Fibroblast of skin of back (primary cell): ENCODE results near the gene CHST11.

Experiments used
- DNase-seq: peaks from one replicate; pipeline ENCODE4 v3.0.0-alpha.2; 2013

Gene CHST11

GRCh38 chr12:104482113-104482512, 25.4 kb downstream of the CHST11 start:
- DNase-seq = no peak

DNA sequence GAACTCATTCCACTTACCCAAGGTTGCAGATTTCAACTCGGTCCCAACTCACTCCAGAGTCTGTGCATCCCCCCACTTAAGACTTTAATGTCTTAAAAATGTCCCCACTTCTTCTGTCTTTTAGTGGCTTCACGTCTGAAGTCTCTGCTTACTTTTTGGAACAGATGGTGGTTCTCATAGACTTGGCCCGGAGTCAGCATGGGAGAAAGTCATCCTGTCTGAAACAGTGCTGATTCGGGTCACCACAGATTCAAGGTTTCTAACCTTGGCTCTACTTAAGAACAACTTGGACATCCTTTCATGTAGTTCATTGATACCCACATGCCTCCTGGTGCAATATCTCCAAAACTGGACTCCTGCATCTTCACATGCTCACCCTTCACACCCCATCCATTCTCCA, 26.0 kb downstream of the CHST11 start:
- no peak for DNase-seq

- DNase-seq = no peak
Observed at GRCh38 chr12:104484079-104484478, 27.3 kb downstream of the CHST11 start.

- DNase-seq = no peak
Observed at GRCh38 chr12:104485651-104486362, 29.1 kb downstream of the CHST11 start.

- no peak for DNase-seq
Observed at GRCh38 chr12:104486363-104486750, 29.6 kb downstream of the CHST11 start.

DNA sequence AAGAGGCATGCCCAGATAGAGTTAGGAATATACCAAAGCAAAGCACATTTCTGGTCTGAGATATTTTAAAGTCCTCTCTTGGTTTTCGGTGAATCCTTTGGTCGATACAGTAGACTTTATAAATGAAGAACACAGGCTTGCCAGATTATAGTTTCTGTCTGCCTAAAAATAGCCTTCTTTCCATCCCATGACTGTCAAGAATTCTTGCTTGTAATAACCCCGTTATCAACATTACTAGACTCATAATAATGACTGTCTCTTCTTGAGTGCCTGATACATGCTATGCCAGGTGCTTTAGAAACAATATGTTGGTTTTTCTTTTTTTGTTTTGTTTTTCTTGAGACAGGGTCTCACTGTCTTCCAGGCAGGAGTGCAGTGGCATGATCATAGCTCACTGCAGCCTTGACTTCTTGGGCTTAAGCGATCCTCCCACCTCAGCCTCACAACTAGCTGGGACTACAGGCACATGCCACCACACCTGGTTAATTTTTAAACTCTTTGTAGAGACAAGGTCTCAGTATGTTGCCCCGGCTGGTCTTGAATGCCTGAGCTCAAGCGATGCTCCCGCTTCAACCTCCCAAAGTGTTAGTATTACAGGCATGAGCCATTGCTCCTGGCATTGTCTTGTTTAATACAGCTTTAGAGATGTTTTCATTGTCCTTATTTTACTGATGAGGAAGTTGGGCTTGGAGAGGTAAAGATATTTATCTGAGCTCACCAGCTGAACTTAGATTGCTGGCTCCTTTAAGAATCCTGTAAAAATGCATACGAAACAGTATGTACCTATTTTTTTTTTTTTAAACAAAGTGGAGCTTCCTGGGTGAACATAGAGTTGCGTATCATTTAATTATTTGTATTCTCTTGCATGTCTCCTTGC, 30.4 kb downstream of the CHST11 start:
- DNase-seq = no peak

GRCh38 chr12:104488374-104488773, 31.6 kb downstream of the CHST11 start:
- no peak for DNase-seq

GRCh38 chr12:104490186-104490585, 33.4 kb downstream of the CHST11 start:
- no peak for DNase-seq

DNA sequence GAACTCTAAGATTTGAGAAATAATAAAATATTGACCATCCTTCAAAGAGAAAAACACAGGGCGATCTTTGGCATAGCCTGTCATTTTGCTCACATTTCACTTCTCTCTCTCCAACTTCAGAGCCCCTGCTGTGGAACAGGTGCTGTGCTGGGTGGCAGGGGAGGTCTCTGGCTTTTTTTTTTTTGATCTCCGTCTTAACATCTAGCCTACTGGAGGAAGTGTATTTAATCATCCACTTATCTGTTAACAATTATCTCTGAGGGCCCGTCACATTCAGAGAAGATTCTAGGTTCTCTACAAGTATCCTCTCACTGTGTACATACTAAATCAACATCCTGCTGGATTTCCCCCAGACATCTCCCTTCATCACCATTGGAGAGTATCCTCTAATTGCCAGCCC, 34.1 kb downstream of the CHST11 start:
- DNase-seq = no peak

DNA sequence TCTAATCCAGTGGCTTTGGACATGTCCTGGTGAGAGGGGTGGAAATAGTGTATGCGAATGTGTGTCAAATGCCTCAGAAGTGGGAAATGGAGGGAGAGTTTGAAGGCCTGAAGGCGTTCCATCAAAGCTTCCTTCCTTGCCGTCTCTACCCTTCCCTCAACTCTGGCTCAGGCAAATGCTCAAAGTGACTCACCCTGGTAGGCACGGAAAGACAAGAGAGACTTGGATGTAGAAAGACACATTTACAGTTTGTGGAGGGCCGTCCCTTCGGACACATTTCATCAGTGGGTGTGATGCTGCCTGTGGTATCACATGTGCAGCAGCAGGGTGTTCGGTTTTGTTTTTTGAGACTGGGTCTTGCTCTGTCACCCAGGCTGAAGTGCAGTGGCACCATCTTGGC, 36.7 kb downstream of the CHST11 start:
- no peak for DNase-seq

DNA sequence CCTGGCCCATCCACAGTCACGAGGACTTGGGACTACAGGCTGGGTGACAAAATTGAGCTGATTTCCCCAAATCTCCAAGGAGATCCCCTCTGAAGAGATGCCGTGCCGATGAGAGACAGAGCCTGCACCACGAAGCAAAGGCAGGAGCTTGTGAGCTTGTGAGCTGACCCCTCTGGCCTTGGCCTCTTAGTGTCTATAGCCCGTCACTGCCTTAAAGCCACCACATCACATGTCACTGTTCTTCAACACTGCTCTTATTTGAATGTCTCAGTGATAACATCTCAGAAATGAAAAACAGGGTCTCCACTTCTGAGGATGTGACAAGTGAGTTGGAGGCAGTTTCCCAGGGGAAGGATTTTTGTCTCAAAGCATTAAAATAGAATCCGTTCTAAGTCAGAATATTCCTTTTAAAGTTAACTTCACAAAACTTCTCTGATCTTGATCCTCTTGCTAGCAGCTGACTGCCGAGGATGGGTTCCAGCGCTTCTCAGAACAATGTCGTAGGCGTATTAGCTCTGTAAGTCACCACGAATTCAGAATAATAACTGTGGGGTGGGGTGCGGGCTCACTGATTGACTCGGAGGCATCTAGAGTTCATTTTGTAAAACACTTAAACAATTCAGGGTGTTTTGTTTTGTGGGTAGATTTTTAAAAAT, 37.5 kb downstream of the CHST11 start:
- no peak for DNase-seq

DNA sequence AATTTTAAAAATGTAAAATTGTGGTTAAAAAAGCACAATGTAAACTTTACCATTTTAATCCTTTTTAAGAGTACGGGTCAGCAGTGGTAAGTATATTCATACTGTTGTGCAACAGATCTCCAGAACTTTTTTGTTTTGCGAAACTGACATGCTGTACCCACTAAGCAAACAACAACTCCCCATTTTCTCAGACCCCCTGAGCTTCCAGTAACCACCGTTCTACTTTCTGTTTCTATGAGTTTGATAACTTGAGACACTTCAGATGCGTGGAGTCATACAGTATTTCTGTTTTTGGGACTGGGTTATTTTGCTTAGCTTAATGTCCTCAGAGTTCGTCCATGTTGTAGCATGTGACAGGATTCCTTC, 38.0 kb downstream of the CHST11 start:
- no peak for DNase-seq

DNA sequence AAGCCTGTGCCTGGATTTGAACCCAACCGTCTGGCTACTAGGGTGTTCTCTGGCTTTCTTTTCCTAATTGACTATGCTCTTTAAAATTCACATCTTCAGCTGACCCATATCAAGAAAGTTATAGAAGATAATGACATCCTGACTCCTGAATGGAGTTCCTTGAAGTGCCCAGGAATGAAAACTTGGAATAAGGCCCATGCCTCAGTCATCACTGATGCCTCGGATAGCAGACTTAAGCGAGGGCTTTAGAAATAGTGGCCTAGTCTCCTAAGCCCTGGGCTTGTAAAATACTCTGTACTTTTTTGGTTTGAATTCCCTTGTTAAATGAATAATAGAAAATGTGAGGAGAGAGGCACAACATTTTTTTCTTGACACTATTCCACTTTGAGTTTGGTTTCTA, 39.0 kb downstream of the CHST11 start:
- no peak for DNase-seq

- no peak for DNase-seq
Observed at GRCh38 chr12:104496336-104496735, 39.6 kb downstream of the CHST11 start.

- DNase-seq = peak; percentile 41
Observed at GRCh38 chr12:104498211-104498801, 41.6 kb downstream of the CHST11 start.

GRCh38 chr12:104499668-104500332, 43.1 kb downstream of the CHST11 start:
- no peak for DNase-seq

DNA sequence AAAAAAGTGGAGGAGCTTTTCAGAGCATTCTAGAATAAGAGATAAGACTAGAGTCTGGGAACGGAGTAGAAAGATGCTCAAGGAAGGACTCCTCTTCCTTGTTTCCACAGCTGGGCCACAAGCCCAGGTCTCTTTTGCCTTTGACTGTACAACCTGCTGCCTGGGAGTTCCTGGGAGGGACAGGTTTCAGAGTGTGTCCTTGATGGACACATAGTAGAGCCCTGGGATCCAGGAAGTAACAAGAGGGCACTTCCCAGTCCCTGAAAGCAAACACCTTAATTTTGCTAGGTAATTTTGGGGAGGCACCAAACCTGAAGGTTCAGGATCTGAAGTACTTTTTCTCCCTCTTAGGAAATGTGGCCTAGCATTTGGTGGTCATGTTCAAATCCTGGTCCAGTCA, 44.4 kb downstream of the CHST11 start:
- DNase-seq = no peak

DNA sequence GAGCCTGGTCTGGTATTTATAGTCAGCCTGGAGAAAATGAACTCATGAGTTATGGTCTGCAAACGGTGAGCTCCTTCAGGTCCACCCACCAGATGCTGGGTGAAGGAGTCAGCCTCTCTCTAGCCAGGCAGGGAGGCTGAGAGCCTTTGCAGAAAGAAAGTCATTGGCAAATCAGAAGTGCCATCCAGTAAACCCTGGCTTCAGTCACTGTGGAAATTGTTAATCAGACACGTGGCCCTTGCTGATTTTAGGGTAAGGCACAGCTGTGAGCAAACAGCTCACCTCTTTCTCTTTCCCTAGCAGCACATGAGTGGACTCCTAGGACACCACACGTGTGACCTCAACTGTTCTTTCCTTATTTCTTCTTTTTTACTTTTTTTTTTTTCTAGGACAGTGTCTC, 44.9 kb downstream of the CHST11 start:
- no peak for DNase-seq

DNA sequence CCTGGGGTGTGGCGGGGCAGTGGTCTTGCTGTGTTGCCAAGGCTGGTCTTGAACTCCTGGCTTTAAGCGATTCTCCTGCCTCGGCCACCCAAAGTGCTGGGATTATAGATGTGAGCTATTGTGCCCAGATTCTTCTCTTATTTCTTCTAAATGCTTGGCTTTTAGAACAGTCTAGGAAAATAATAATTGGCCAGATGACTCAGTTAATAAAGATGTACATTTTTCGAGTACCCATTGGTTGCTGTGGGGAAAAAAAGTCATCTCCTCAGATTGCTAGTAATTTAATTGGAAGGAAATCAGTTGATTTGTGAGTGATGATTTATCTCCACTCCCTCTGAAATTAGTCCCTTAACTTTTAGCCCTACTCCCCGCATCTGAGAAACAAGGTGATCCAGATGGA, 45.5 kb downstream of the CHST11 start:
- peak; percentile 12 for DNase-seq

DNA sequence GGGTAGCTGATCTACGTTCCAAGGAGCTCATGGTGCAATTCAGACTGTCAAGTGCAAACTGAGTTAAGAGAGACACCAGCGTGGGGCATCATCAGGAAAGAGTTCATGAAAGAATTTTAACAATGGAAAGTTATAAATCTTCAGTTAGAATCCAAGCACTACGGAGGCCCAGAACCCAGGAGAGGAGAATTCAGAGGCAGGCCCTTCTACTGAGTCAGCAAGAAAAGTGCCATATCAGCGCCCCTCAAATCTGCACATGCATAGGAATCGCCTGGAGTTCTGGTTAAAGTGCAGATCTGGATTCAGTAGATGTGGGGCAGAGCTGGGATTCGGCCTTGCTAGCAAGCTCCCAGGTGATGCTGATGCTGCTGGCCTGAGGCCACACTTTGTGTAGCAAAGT, 45.9 kb downstream of the CHST11 start:
- DNase-seq = no peak

GRCh38 chr12:104503191-104503590, 46.4 kb downstream of the CHST11 start:
- no peak for DNase-seq

DNA sequence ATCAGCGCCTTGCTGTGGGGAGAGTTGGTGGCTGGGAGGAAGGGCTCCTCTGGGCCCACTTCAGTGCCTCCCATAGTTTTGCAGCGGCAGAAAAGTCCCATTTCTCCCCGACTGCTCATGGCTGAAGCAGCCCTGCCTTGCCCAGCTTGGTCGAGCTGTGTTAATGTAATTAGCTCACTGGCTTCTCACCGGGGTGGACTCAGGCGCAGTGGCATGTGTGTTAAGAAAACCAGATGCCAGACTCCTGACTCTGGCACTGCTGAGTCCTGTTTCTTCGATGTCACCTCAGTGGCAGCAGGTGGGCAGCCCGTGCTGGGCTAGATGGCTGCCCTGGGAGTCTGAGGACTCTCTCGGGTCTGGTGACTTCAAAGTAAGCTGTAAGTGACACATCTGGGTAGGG, 47.4 kb downstream of the CHST11 start:
- no peak for DNase-seq
